ENCODE measurements around the gene RFX4. TPM values are rescaled to one million over a fixed set of nuclear protein-coding genes. Genes with fewer than 3 reads are reported as not detected.

The RFX4 gene
- total and polyA plus RNA-seq, 2 of the 13 experiments (the other 11 are each of a cell fraction or from before 2014, with no cell fraction given), result not detected

DNA sequence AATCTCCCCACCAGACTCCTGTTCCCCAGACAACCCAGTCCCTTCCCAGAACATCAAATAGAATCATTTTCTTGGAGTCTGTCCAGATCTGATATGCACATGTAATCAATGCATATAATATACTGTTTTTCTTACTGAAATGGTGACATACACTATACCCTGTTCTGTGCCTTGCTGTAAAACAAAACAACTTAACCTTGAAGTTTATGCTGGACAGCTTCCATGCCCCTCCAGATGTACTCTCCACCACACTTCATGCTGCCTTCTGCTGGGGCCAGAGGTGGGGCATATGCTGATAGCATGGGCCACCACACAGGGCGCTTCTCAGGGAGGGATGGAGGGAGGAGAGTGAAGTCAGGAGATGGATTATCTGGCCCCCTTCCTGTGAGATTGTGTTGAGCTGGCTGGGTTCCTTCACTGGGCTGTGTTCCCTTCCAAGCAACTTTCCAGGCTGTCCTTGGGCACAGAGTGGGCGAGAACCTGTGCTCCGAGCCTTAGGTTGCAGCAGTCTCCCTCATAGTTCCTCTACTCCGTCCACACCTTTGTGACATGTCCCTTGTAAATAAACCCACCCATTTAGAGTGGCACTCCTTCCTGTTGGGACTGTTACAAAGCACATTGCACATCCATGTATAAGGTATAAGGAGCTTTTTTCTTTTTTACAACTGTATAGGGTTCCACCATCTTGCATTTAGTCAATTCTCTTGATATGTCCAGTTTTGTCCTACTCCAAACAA, 114.0 kb downstream of the RFX4 start:
- Histone ChIP-seq H3K4me3 (replicated peaks in 1 of 3; ENCODE audit: insufficient read depth in 1 of 3, low read depth in 2 of 3, low read length in 3 of 3) (no peak overlapping the region), H3K4me2 (ENCODE audit: low read depth, low read length) (no peak overlapping the region), H3K27ac (ENCODE audit: extremely low read length, insufficient read depth, low read length) (no peak overlapping the region), H3K9me3 (ENCODE audit: low read length) (peaks cover 4% of the 10 kb centered on the region; the same call in 1 of the 2 replicates), H3K36me3 (replicated peaks in 1 of 2; ENCODE audit: control insufficient read depth in 1 of 2, insufficient read depth in 2 of 2, low read length in 2 of 2) (no peaks in the 10 kb centered on the region), H2AFZ (ENCODE audit: low read length) (no peak overlapping the region), H3K4me1 (ENCODE audit: insufficient read depth, low read length) (no peaks in the 10 kb centered on the region), H4K20me1 (ENCODE audit: insufficient read depth, low read length) (no peaks in the 10 kb centered on the region), H3K27me3 (ENCODE audit: control insufficient read depth in 1 of 2, insufficient read depth in 2 of 2, low read length in 2 of 2) (peaks cover 0 to 6% of the 10 kb centered on the region in 2 experiments; a peak in 1 of 5 replicates), H3K9ac (ENCODE audit: insufficient read depth, low read depth, low read length) (no peak overlapping the region), H3K79me2 (ENCODE audit: insufficient read depth, low read length) (no peaks in the 10 kb centered on the region)
- ChIA-PET CTCF (ENCODE audit: low intra/inter-chr PET ratio, low total read pairs) (no interaction called here), POLR2A (no interaction called here)
- intact Hi-C loops (cut with micrococcal nuclease; ENCODE audit: unreplicated experiment) (no loop called here), in situ Hi-C loops (cut with HindIII; ENCODE audit: extremely low pct_ligation_motif_present, low pct_unique_long_range_greater_than_20kb) (no loop called here)
- WGBS (ENCODE audit: low lambda C conversion rate), result 37% methylated on average over 4 of the region's 4 CpGs
- no peak for DNase-seq (ENCODE audit: low spot score)
- TF ChIP-seq AGO1 (IDR thresholded peaks at IDR 0.05; ENCODE audit: low read depth, low read length, poor library complexity, severe bottlenecking), result no peak
- no peak for TF ChIP-seq XBP1 (CRISPR knock-in tag; IDR thresholded peaks at IDR 0.05)
- no peak for TF ChIP-seq ZBTB38 (CRISPR knock-in tag; IDR thresholded peaks at IDR 0.05)
- no peak for TF ChIP-seq MATR3 (CRISPR knock-in tag; IDR thresholded peaks at IDR 0.05)
- no peak for TF ChIP-seq ZNF878 (CRISPR knock-in tag; IDR thresholded peaks at IDR 0.05)
- TF ChIP-seq CBX1 (IDR thresholded peaks at IDR 0.05; ENCODE audit: low read depth), result no peak
- no peak for TF ChIP-seq CHD2 (IDR thresholded peaks at IDR 0.05; ENCODE audit: low read depth, low read length)
- TF ChIP-seq KMT2B (CRISPR knock-in tag; IDR thresholded peaks at IDR 0.05), result no peak
- no peak for TF ChIP-seq ZNF20 (CRISPR knock-in tag; IDR thresholded peaks at IDR 0.05)
- TF ChIP-seq, protein P1, sequence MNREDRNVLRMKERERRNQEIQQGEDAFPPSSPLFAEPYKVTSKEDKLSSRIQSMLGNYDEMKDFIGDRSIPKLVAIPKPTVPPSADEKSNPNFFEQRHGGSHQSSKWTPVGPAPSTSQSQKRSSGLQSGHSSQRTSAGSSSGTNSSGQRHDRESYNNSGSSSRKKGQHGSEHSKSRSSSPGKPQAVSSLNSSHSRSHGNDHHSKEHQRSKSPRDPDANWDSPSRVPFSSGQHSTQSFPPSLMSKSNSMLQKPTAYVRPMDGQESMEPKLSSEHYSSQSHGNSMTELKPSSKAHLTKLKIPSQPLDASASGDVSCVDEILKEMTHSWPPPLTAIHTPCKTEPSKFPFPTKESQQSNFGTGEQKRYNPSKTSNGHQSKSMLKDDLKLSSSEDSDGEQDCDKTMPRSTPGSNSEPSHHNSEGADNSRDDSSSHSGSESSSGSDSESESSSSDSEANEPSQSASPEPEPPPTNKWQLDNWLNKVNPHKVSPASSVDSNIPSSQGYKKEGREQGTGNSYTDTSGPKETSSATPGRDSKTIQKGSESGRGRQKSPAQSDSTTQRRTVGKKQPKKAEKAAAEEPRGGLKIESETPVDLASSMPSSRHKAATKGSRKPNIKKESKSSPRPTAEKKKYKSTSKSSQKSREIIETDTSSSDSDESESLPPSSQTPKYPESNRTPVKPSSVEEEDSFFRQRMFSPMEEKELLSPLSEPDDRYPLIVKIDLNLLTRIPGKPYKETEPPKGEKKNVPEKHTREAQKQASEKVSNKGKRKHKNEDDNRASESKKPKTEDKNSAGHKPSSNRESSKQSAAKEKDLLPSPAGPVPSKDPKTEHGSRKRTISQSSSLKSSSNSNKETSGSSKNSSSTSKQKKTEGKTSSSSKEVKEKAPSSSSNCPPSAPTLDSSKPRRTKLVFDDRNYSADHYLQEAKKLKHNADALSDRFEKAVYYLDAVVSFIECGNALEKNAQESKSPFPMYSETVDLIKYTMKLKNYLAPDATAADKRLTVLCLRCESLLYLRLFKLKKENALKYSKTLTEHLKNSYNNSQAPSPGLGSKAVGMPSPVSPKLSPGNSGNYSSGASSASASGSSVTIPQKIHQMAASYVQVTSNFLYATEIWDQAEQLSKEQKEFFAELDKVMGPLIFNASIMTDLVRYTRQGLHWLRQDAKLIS (CRISPR knock-in tag; IDR thresholded peaks at IDR 0.05), result no peak
- TF ChIP-seq ZNF674 (CRISPR knock-in tag; IDR thresholded peaks at IDR 0.05; ENCODE audit: low read depth), result no peak
- no peak for TF ChIP-seq FOSL1 (CRISPR knock-in tag; IDR thresholded peaks at IDR 0.05; ENCODE audit: borderline replicate concordance)
- TF ChIP-seq, protein P2, sequence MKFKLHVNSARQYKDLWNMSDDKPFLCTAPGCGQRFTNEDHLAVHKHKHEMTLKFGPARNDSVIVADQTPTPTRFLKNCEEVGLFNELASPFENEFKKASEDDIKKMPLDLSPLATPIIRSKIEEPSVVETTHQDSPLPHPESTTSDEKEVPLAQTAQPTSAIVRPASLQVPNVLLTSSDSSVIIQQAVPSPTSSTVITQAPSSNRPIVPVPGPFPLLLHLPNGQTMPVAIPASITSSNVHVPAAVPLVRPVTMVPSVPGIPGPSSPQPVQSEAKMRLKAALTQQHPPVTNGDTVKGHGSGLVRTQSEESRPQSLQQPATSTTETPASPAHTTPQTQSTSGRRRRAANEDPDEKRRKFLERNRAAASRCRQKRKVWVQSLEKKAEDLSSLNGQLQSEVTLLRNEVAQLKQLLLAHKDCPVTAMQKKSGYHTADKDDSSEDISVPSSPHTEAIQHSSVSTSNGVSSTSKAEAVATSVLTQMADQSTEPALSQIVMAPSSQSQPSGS (CRISPR knock-in tag; IDR thresholded peaks at IDR 0.05), result no peak
- TF ChIP-seq NFKBIZ (CRISPR knock-in tag; IDR thresholded peaks at IDR 0.05), result no peak
- TF ChIP-seq CEBPB (IDR thresholded peaks at IDR 0.05; ENCODE audit: borderline replicate concordance, low read depth, low read length), result no peak
- TF ChIP-seq, protein P3, sequence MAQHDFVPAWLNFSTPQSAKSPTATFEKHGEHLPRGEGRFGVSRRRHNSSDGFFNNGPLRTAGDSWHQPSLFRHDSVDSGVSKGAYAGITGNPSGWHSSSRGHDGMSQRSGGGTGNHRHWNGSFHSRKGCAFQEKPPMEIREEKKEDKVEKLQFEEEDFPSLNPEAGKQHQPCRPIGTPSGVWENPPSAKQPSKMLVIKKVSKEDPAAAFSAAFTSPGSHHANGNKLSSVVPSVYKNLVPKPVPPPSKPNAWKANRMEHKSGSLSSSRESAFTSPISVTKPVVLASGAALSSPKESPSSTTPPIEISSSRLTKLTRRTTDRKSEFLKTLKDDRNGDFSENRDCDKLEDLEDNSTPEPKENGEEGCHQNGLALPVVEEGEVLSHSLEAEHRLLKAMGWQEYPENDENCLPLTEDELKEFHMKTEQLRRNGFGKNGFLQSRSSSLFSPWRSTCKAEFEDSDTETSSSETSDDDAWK (CRISPR knock-in tag; IDR thresholded peaks at IDR 0.05), result no peak
- TF ChIP-seq POLR2AphosphoS5 (IDR thresholded peaks at IDR 0.05; ENCODE audit: low read depth, low read length), result no peak
- TF ChIP-seq SIN3A (IDR thresholded peaks at IDR 0.05; ENCODE audit: borderline replicate concordance, low read depth, low read length), result no peak
- no peak for TF ChIP-seq SIX4 (CRISPR knock-in tag; IDR thresholded peaks at IDR 0.05)
- no peak for TF ChIP-seq BRCA1 (CRISPR knock-in tag; IDR thresholded peaks at IDR 0.05)
- FAIRE-seq, result no peak
- ATAC-seq, result no peak
- no TSS peak for BruUV-seq (replicated peaks)
